ENCODE measurements around the gene PROM1.

DNA sequence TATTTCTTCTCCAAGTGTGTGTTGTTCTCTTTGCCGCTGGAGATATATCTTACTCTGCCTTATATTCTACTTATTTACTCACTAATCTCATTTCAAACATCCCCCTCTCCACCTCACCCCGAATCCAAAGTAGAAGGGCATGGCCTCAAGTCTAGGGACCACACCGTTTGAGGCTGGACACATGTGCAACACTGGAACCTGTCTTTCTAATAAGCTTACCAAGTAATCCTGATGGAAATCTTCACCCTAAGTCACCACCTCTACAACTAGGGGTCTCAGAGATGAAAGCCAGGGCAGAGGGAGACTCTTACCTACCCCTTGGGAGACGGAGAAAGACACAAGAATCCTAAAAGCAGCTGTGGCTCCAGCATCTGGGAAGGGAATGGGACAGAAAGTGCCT lies 6.0 kb downstream of the PROM1 start:
- TF ChIP-seq, protein P1, sequence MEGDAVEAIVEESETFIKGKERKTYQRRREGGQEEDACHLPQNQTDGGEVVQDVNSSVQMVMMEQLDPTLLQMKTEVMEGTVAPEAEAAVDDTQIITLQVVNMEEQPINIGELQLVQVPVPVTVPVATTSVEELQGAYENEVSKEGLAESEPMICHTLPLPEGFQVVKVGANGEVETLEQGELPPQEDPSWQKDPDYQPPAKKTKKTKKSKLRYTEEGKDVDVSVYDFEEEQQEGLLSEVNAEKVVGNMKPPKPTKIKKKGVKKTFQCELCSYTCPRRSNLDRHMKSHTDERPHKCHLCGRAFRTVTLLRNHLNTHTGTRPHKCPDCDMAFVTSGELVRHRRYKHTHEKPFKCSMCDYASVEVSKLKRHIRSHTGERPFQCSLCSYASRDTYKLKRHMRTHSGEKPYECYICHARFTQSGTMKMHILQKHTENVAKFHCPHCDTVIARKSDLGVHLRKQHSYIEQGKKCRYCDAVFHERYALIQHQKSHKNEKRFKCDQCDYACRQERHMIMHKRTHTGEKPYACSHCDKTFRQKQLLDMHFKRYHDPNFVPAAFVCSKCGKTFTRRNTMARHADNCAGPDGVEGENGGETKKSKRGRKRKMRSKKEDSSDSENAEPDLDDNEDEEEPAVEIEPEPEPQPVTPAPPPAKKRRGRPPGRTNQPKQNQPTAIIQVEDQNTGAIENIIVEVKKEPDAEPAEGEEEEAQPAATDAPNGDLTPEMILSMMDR (IDR thresholded peaks at IDR 0.05; ENCODE audit: insufficient read depth, low read length, poor library complexity, severe bottlenecking) = no peak
- TF ChIP-seq EZH2phosphoT487 (conservative IDR thresholded peaks at IDR 0.05; ENCODE audit: low read length) = no peak
